ENCODE data around the gene MUC21.
"Not testable (repeated sequence)": the region's sequence is repeated elsewhere in the genome, so short reads cannot be mapped to it uniquely, and the experiment has no call there.

The MUC21 gene

DNA sequence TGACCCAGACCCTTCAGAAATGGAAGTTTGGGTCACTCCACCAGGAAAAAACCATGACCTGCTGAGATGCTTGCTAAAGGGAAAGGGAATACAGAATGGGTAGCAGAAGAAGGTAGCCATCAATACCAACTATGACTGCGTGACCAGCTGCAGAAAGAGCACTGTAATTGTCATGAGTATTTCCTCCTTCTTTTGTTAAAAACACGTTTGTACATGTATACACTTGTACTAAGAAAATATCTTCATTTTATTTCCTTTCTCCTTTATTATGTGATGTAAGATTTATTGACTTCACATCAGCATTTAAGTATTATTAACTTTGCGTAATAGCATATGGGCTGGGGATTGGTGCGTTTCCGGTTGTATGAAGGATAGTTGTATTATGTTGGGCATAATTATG lies 12.6 kb upstream of the MUC21 start:
- no peak for DNase-seq

- no peak for DNase-seq
Measured at GRCh38 chr6:30972816-30973215, 10.7 kb upstream of the MUC21 start.

- no peak for DNase-seq
Measured at GRCh38 chr6:30974490-30975252, 8.8 kb upstream of the MUC21 start.

DNA sequence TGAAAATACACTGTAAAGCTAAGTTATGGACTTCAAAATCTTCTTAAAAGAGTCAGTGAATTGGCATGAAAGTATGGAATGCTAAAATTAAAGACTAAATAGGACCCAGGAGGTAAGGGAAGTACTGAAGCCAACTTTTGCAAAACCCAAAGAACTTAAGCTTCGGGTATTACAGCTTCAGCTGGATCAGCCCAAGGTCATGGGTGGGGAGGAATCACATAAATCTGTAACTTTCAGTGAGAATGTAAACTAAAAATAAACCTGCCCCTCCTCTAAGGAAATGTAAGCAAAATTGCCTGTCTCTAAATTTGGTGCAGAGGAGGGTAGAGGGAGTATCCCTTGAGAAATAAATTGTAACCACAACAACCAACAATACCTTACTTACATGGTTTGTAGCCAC lies 4.4 kb upstream of the MUC21 start:
- DNase-seq: no peak

- no peak for DNase-seq
Measured at GRCh38 chr6:30979690-30980089, 3.8 kb upstream of the MUC21 start.

DNA sequence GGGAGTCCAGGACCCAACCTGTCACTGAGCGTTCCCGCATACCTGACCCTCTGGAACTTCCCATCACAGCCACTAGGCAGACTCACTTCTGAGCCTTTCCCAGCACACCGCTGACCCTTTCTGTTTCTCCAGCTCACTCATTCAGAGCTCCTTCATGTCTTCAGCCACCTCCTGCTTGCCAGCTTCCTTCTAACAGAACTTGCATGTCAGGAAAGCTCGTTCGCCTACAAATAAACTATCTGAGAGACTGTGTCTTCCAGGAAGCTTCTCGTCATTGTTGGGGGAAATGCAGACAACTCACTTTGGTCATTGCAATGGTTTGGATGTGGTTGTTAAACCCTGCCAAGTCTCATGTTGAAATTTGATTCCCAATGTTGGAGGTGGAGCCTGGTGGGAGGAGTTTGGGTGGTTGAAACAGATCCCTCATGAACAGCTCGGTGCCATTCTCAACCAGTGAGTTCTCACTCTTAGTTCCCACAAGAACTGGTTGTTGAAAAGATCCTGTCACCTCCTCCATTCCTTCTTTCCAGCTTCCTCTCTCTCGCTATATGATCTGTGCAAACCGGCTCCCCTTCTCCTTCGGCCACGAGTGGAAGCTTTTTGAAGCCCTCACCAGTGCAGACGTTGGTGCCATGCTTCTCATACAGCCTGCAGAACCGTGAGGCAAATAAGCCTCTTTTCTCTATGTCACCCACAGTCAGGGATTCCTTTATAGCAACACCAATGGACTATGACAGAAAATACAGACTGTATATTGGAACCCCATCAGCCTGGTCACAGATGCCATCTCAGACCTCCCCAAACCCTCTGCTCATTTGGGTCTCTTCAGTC lies 1.4 kb upstream of the MUC21 start:
- no peak for DNase-seq

DNA sequence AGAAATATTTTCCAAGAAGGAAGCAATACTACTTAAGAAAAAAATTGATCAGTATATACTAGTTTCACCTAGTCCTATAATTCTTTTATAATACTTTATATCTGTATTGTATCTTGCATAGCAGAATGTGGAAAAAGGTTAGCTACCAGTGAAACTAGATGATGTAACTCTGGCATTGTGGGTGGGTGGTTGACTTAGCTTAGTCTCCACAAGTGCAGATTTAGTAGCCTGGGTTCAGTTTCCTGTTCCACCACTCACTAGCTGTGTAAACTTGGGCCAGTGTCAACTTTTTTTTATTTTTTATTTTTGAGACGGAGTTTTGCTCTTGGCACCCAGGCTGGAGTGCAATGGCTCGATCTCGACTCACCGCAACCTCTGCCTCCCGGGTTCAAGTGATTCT lies 2.0 kb downstream of the MUC21 start:
- no peak for DNase-seq

DNA sequence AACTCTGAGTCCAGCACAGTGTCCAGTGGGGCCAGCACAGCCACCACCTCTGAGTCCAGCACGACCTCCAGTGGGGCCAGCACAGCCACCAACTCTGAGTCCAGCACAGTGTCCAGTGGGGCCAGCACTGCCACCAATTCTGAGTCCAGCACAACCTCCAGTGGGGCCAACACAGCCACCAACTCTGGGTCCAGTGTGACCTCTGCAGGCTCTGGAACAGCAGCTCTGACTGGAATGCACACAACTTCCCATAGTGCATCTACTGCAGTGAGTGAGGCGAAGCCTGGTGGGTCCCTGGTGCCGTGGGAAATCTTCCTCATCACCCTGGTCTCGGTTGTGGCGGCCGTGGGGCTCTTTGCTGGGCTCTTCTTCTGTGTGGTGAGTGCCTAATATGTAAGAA lies 3.8 kb downstream of the MUC21 start:
- DNase-seq: no peak

GRCh38 chr6:30988209-30988825 lies 4.8 kb downstream of the MUC21 start:
- DNase-seq: no peak

- no peak for DNase-seq
Measured at GRCh38 chr6:30990422-30991086, 7.0 kb downstream of the MUC21 start.

GRCh38 chr6:30991891-30992290 lies 8.4 kb downstream of the MUC21 start:
- DNase-seq: no peak

DNA sequence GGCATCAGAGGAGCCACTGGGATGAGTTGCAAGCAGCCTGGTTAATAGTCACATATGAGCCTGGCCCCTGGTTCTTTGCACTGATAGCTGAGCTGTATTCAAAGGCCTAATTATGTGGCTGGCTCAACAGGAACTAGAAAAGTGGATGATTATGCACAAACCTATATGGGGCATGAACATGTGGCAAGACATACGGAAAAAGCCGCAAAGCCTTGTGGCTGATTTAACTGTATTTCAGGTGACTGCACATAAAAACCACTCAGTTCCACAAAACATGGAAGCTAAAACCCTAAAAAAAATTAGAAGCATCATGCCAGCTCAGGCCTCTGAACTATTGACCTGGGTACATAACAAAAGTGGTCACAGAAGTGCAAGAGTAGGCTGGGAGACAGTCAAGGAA lies 13.8 kb downstream of the MUC21 start:
- DNase-seq: no peak

GRCh38 chr6:30998785-30999184 lies 15.3 kb downstream of the MUC21 start:
- DNase-seq: no peak

GRCh38 chr6:31000067-31000860 lies 16.7 kb downstream of the MUC21 start:
- DNase-seq: not testable (repeated sequence)

GRCh38 chr6:31001281-31001888 lies 17.9 kb downstream of the MUC21 start:
- no peak for DNase-seq

- DNase-seq: no peak
Measured at GRCh38 chr6:31002471-31002870, 19.0 kb downstream of the MUC21 start.

- no peak for DNase-seq
Measured at GRCh38 chr6:31004794-31005193, 21.3 kb downstream of the MUC21 start.

DNA sequence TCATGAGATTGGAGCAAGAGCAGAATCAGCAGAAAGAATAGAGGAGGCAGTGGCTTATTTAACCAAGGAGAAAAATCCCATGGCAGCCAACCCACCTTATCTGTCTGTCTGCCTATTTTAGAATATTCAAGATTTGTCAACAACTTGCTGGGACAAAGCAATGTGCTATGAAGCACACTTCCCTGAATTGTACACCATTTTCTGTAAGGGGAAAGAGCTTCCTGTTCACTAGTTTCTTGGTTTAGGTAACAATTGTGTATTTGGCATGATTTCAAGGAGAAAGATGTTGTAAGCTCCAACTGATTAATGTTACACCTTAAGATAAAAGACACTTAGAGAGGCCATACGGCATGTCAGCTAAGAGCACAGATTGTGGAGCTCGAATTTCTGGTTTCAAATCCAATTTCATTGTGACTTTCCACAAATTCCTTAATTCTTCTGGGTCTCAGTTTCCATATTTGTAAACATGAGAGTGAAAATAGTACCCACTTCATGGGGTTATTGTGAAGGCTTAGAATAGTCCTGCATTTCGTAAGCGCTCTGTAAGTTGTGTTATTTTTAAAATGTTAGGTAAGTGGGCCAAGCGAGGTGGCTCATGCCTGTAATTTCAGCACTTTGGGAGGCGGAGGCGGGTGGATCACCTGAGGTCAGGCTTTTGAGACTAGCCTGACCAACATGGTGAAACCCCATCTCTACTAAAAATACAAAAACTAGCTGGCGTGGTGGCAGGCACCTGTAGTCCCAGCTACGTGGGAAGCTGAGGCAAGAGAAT lies 21.9 kb downstream of the MUC21 start:
- DNase-seq: no peak

- no peak for DNase-seq
Measured at GRCh38 chr6:31007694-31008093, 24.2 kb downstream of the MUC21 start.

DNA sequence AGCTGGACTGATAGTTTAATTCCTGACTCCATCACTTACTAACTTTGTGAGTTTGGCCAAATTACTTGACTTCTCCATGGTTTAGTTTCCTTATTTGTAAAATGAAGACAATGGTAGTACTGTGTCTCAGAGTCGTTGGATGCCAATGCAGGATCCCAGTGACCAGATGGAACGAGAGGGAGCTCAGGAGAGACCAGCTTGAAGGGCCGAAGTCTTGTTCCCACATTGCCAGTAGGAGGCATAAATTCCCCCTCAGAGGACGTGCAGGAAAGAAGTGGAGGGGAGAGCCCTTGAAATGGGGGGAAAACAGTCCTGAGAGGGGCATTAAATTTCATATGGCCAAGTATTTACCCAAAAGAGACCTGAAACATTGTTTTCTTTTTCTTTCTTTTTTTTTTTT lies 24.6 kb downstream of the MUC21 start:
- DNase-seq: no peak

DNA sequence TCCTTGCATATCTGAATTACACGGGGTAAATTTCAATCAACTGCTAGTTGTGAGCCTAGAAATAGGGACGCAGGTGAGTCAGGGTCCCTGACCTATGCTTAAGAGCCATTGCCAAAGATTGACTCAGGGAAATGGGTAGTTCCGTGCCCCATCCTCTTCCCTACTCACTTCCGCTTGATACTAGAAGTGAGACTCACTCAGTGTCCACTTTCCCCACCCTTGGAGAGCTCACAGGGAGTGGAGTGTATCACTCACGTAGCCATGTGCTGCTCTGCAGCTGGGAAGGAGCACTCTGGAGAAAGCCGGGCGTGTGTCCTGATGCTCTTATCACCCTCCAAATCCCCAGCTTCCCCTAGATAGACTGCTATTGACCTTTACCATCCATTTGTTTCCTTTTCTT lies 26.2 kb downstream of the MUC21 start:
- no peak for DNase-seq
